SK-N-SH (cell line): ENCODE measurements around the gene CLEC20A. TPM values are rescaled to one million over a fixed set of nuclear protein-coding genes. Genes with fewer than 3 reads are reported as not detected.

Experiments
- CTCF ChIA-PET: fragments of 300-600, 350-600 bp; formaldehyde crosslinking; extraction: SDS; loops from one replicate; lab custom pipeline; 2021; lab: Yijun Ruan, JAX
- POLR2A ChIA-PET: fragments of 350-600 bp; sonication (Branson Sonifier 250); formaldehyde crosslinking; extraction: SDS; loops from one replicate; lab custom pipeline; 2020; ENCODE audit warnings: antibody characterized with exemption, inconsistent platforms; lab: Yijun Ruan, JAX
- DNase-seq: peaks from one replicate; pipeline ENCODE4 v3.0.0; 2012
- H2AFZ ChIP-seq: fragments of 200-600 bp; sonication (generic); 2 replicates; pipeline ENCODE4 v1.8.1; 2016; ENCODE audit warnings: antibody characterized with exemption, mild to moderate bottlenecking, low read depth
- H3F3A ChIP-seq: fragments of 200-600 bp; sonication (generic); replicated peaks from 2 replicates; pipeline ENCODE3; 2016; ENCODE audit warnings: antibody characterized with exemption, mild to moderate bottlenecking; ENCODE audit not compliant: insufficient read depth
- H3K27ac ChIP-seq, 2 experiments: fragments of 200-500 bp in 1 of 2; fragments of 200-600 bp in 1 of 2; sonication (Bioruptor generic) in 1 of 2; sonication (generic), shearing (Covaris generic) in 1 of 2; 2 replicates each; pipeline versions ENCODE4 v1.5.1 to v1.6.1; 2014 to 2016; ENCODE audit warnings: low read depth in 2 of 2, inconsistent platforms in 1 of 2, low read length in 1 of 2, mild to moderate bottlenecking in 1 of 2, mixed read lengths in 1 of 2
- H3K27me3 ChIP-seq: fragments of 200-600 bp; sonication (generic), shearing (Covaris generic); 2 replicates; pipeline ENCODE4 v1.6.1; 2016; ENCODE audit warnings: mixed run types; ENCODE audit not compliant: insufficient read depth
- H3K36me3 ChIP-seq, 2 experiments: fragments of 200-500 bp in 1 of 2; fragments of 200-600 bp in 1 of 2; sonication (Bioruptor generic) in 1 of 2; sonication (generic) in 1 of 2; replicated peaks in 1 of 2; 2 replicates each; pipeline versions ENCODE3 to v1.5.1; 2014 to 2016; ENCODE audit warnings: low read length in 1 of 2, mild to moderate bottlenecking in 1 of 2; ENCODE audit not compliant: insufficient read depth in 2 of 2, control insufficient read depth in 1 of 2
- H3K4me1 ChIP-seq, 2 experiments: fragments of 200-500 bp in 1 of 2; fragments of 200-600 bp in 1 of 2; sonication (Bioruptor generic) in 1 of 2; sonication (generic), shearing (Covaris generic) in 1 of 2; 2 replicates each; pipeline versions ENCODE4 v1.5.1 to v1.6.1; 2014 to 2016; ENCODE audit warnings: low read depth in 1 of 2, low read length in 1 of 2, mixed run types in 1 of 2; ENCODE audit not compliant: insufficient read depth in 2 of 2, control insufficient read depth in 1 of 2
- H3K4me2 ChIP-seq: fragments of 200-600 bp; sonication (generic), shearing (Covaris generic); 2 replicates; pipeline ENCODE4 v1.6.1; 2017; ENCODE audit warnings: mixed run types
- H3K4me3 ChIP-seq, 2 experiments: fragments of 200-500 bp in 1 of 2; fragments of 200-600 bp in 1 of 2; sonication (Bioruptor generic) in 1 of 2; sonication (generic), shearing (Covaris generic) in 1 of 2; 2 replicates each; pipeline versions ENCODE4 v1.5.1 to v1.8.1; 2014 to 2016; ENCODE audit warnings: low read depth in 2 of 2, inconsistent platforms in 1 of 2, low read length in 1 of 2, mild to moderate bottlenecking in 1 of 2, mixed read lengths in 1 of 2, moderate library complexity in 1 of 2
- H3K79me2 ChIP-seq: fragments of 200-600 bp; sonication (generic); 2 replicates; pipeline ENCODE4 v1.8.1; 2017; ENCODE audit warnings: mild to moderate bottlenecking; ENCODE audit not compliant: insufficient read depth
- H3K9ac ChIP-seq: fragments of 200-600 bp; sonication (generic); 2 replicates; pipeline ENCODE4 v1.6.1; 2017; ENCODE audit warnings: mixed run types
- H3K9me2 ChIP-seq: fragments of 200-600 bp; sonication (generic); 2 replicates; pipeline ENCODE4 v1.6.1; 2017; ENCODE audit warnings: mixed run types
- H3K9me3 ChIP-seq: fragments of 200-600 bp; sonication (generic); 2 replicates; pipeline ENCODE4 v1.6.1; 2017; ENCODE audit warnings: mixed run types, mild to moderate bottlenecking, moderate library complexity
- H4K20me1 ChIP-seq: fragments of 200-600 bp; sonication (generic); 2 replicates; pipeline ENCODE4 v1.6.1; 2017; ENCODE audit warnings: mild to moderate bottlenecking, mixed run types; ENCODE audit not compliant: insufficient read depth
- EZH2phosphoT487 ChIP-seq: fragments of 200-600 bp; sonication (generic); IDR thresholded peaks from 2 replicates; pipeline ENCODE4 v1.6.1; 2017; ENCODE audit warnings: low read depth, mixed run types, mild to moderate bottlenecking, antibody characterized with exemption, moderate library complexity, borderline replicate concordance
- GABPA ChIP-seq: IDR thresholded peaks from 2 replicates; pipeline ENCODE4 v1.4.0; 2012; ENCODE audit warnings: low read depth, mild to moderate bottlenecking
- GATA2 ChIP-seq: sonication (generic); formaldehyde crosslinking; IDR thresholded peaks from 2 replicates; pipeline ENCODE4 v1.5.0; 2020; ENCODE audit warnings: mild to moderate bottlenecking, missing genetic modification reagents
- JUND ChIP-seq: IDR thresholded peaks from 2 replicates; pipeline ENCODE4 v1.4.0; 2012
- MEF2A ChIP-seq: IDR thresholded peaks from 2 replicates; pipeline ENCODE4 v1.4.0; 2012; ENCODE audit warnings: low read depth, borderline replicate concordance
- RAD21 ChIP-seq: IDR thresholded peaks from 2 replicates; pipeline ENCODE4 v1.6.1; 2012; ENCODE audit warnings: mild to moderate bottlenecking, low read length
- REST ChIP-seq: IDR thresholded peaks from 2 replicates; pipeline ENCODE4 v1.6.1; 2012; ENCODE audit warnings: mild to moderate bottlenecking, low read depth, low read length, moderate library complexity
- RFX5 ChIP-seq: IDR thresholded peaks from 2 replicates; pipeline ENCODE4 v1.6.1; 2012; ENCODE audit warnings: mild to moderate bottlenecking, improper control_type of control experiment, low read length
- RXRA ChIP-seq: IDR thresholded peaks from 2 replicates; pipeline ENCODE4 v1.4.0; 2012; ENCODE audit warnings: low read depth, mild to moderate bottlenecking, borderline replicate concordance
- SIN3A ChIP-seq: IDR thresholded peaks from 2 replicates; pipeline ENCODE4 v1.6.1; 2012; ENCODE audit warnings: low read depth, mild to moderate bottlenecking, low read length, moderate library complexity, borderline replicate concordance
- TEAD4 ChIP-seq: IDR thresholded peaks from 2 replicates; pipeline ENCODE4 v1.4.0; 2012; ENCODE audit warnings: mild to moderate bottlenecking, borderline replicate concordance; ENCODE audit not compliant: insufficient read depth
- YY1 ChIP-seq: IDR thresholded peaks from 2 replicates; pipeline ENCODE4 v1.4.0; 2012; ENCODE audit warnings: low read depth, mild to moderate bottlenecking
- WGBS: methylation state at CpG from one replicate; pipeline ENCODE4 v1.1.6; 2017; ENCODE audit warnings: low lambda C conversion rate; 5-methylcytosine and 5-hydroxymethylcytosine counted together
- polyA plus RNA-seq, 3 experiments: library from polyadenylated mRNA; depleted of rRNA; stranded (reverse); fragments of >200 nt; gene quantifications; 2 replicates each; pipeline ENCODE4 v1.2.3, GENCODE V29; 2012
- TF ChIP-seq, protein P1 (sequence below): fragments of 150-350 bp; IDR thresholded peaks from 2 replicates; pipeline ENCODE4 v1.6.1; 2016; ENCODE audit warnings: mild to moderate bottlenecking, low read depth, low read length
- TF ChIP-seq, protein P2 (sequence below): IDR thresholded peaks from 2 replicates; pipeline ENCODE4 v1.4.0; 2012; ENCODE audit warnings: low read depth, borderline replicate concordance
- TF ChIP-seq, protein P3 (sequence below): IDR thresholded peaks from 2 replicates; pipeline ENCODE4 v1.4.0; 2012; ENCODE audit warnings: low read depth
- TF ChIP-seq, protein P4 (sequence below): fragments of 200-600 bp; sonication (generic); IDR thresholded peaks from 2 replicates; pipeline ENCODE4 v1.6.1; 2017; ENCODE audit warnings: antibody characterized with exemption, mild to moderate bottlenecking, moderate library complexity
- TF ChIP-seq, protein P5 (sequence below): fragments of 150-350 bp; IDR thresholded peaks from 2 replicates; pipeline ENCODE4 v1.6.1; 2017; ENCODE audit warnings: antibody characterized with exemption, low read length, low read depth, borderline replicate concordance

The CLEC20A gene
- polyA plus RNA-seq, 1 of the 3 experiments (the other 2 are of a cell fraction), result not detected

DNA sequence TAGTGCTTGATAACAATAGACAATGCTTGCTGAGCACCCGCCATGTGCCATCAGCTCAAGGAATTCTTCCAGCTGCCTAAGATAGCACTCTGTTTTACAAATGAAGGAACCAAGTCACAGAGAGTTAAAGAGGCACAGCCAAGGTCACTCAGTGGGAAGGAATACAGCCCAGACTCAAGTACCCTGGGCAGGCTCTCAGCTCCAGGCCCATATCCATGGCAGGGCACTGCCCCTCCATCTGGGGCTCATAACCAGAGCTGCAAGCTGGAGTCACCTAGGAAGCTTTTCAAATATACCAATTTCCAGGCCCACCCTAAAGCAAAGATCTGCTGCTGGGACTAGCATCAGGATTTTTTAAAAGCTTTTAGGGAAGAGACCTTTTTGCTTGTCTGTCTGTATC, 1.6 kb downstream of the CLEC20A start:
- Histone ChIP-seq H3K9me3 (no peaks in the 10 kb centered on the region), H3K27me3 (no peaks in the 10 kb centered on the region), H3K79me2 (no peaks in the 10 kb centered on the region), H3K4me2 (no peak overlapping the region), H3K9ac (no peak overlapping the region), H3K4me3 (no peak overlapping the region), H3K4me1 (peaks cover 0 to 4% of the 10 kb centered on the region in 2 experiments; a peak in 1 of 4 replicates), H4K20me1 (no peaks in the 10 kb centered on the region), H3K36me3 (no peaks in the 10 kb centered on the region)
- POLR2A ChIA-PET, result no interaction called here
- no peak for DNase-seq
- TF ChIP-seq, protein P1, sequence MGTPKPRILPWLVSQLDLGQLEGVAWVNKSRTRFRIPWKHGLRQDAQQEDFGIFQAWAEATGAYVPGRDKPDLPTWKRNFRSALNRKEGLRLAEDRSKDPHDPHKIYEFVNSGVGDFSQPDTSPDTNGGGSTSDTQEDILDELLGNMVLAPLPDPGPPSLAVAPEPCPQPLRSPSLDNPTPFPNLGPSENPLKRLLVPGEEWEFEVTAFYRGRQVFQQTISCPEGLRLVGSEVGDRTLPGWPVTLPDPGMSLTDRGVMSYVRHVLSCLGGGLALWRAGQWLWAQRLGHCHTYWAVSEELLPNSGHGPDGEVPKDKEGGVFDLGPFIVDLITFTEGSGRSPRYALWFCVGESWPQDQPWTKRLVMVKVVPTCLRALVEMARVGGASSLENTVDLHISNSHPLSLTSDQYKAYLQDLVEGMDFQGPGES, result no peak
- TF ChIP-seq, protein P2, sequence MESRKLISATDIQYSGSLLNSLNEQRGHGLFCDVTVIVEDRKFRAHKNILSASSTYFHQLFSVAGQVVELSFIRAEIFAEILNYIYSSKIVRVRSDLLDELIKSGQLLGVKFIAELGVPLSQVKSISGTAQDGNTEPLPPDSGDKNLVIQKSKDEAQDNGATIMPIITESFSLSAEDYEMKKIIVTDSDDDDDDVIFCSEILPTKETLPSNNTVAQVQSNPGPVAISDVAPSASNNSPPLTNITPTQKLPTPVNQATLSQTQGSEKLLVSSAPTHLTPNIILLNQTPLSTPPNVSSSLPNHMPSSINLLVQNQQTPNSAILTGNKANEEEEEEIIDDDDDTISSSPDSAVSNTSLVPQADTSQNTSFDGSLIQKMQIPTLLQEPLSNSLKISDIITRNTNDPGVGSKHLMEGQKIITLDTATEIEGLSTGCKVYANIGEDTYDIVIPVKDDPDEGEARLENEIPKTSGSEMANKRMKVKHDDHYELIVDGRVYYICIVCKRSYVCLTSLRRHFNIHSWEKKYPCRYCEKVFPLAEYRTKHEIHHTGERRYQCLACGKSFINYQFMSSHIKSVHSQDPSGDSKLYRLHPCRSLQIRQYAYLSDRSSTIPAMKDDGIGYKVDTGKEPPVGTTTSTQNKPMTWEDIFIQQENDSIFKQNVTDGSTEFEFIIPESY, result no peak
- TF ChIP-seq MEF2A (no peak), EZH2phosphoT487 (no peak), RFX5 (no peak), GABPA (no peak), REST (no peak), RXRA (no peak), TEAD4 (no peak), YY1 (no peak), GATA2 (CRISPR knock-in tag) (no peak), SIN3A (no peak), JUND (no peak), RAD21 (no peak)
- TF ChIP-seq, protein P3, sequence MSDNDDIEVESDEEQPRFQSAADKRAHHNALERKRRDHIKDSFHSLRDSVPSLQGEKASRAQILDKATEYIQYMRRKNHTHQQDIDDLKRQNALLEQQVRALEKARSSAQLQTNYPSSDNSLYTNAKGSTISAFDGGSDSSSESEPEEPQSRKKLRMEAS, result no peak
- TF ChIP-seq, protein P4, sequence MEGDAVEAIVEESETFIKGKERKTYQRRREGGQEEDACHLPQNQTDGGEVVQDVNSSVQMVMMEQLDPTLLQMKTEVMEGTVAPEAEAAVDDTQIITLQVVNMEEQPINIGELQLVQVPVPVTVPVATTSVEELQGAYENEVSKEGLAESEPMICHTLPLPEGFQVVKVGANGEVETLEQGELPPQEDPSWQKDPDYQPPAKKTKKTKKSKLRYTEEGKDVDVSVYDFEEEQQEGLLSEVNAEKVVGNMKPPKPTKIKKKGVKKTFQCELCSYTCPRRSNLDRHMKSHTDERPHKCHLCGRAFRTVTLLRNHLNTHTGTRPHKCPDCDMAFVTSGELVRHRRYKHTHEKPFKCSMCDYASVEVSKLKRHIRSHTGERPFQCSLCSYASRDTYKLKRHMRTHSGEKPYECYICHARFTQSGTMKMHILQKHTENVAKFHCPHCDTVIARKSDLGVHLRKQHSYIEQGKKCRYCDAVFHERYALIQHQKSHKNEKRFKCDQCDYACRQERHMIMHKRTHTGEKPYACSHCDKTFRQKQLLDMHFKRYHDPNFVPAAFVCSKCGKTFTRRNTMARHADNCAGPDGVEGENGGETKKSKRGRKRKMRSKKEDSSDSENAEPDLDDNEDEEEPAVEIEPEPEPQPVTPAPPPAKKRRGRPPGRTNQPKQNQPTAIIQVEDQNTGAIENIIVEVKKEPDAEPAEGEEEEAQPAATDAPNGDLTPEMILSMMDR, result no peak
- TF ChIP-seq, protein P5, sequence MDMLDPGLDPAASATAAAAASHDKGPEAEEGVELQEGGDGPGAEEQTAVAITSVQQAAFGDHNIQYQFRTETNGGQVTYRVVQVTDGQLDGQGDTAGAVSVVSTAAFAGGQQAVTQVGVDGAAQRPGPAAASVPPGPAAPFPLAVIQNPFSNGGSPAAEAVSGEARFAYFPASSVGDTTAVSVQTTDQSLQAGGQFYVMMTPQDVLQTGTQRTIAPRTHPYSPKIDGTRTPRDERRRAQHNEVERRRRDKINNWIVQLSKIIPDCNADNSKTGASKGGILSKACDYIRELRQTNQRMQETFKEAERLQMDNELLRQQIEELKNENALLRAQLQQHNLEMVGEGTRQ, result no peak
- TF ChIP-seq, all 33 proteins: peak for 0
- WGBS, result 89% methylated on average over 1 of the region's 1 CpG
- Histone ChIP-seq H3K9me2 (no peaks in the 10 kb centered on the region), H3K27ac (no peak overlapping the region), H2AFZ (no peak overlapping the region), H3F3A (no peaks in the 10 kb centered on the region)
- CTCF ChIA-PET, result interaction anchor here (0.7 to 1.4 kb wide), 3 partner anchors 8 to 12 kb away, joined by 3 to 5 read pairs (median 3); no protein-coding TSS in a partner anchor
